NT2/D1 (cell line): ENCODE measurements around the gene PTPRN2.

Experiments used
- YY1 ChIP-seq: IDR thresholded peaks from 2 replicates; pipeline ENCODE4 v1.6.1; 2011; ENCODE audit not compliant: insufficient read length, insufficient read depth
- ZNF274 ChIP-seq: IDR thresholded peaks from 2 replicates; pipeline ENCODE4 v1.6.1; 2011; ENCODE audit warnings: mild to moderate bottlenecking, low read depth, low read length

- TF ChIP-seq YY1 (no peak), ZNF274 (no peak)
Measured at GRCh38 chr7:158431941-158432347, 155.7 kb downstream of the PTPRN2 start.
